Stimulated activated CD8-positive, alpha-beta memory T cell treated with anti-CD3 and anti-CD28 coated beads, Interleukin-12 subunit alpha, Interleukin-12 subunit beta, amount 100 ng/mL, for 4 hours (primary cell): ENCODE results near the gene FAM13B.
A peak's percentile ranks its signal among the peaks of the same experiment; 100 is the strongest.
"Not testable (repeated sequence)": the region's sequence is repeated elsewhere in the genome, so short reads cannot be mapped to it uniquely, and the experiment has no call there.

Experiments used
- DNase-seq: peaks from one replicate; pipeline ENCODE4 v3.0.0-alpha.2; 2020; ENCODE audit warnings: low read depth

The FAM13B gene

GRCh38 chr5:138032572-138033385, at the start of gene FAM13B:
TSS of gene FAM13B (minus strand) at chr5:138033079. CDS start at chr5:138019111, 13,968 bp downstream.
- peak; percentile 67 for DNase-seq

- DNase-seq = no peak
These were observed 49.2 kb upstream of the FAM13B start for GRCh38 chr5:138082033-138082432.

- no peak for DNase-seq
These were observed 45.2 kb upstream of the FAM13B start for GRCh38 chr5:138078006-138078643.

- no peak for DNase-seq
These were observed 44.3 kb upstream of the FAM13B start for GRCh38 chr5:138077064-138077696.

GRCh38 chr5:138070026-138070425, 37.1 kb upstream of the FAM13B start:
- not testable (repeated sequence) for DNase-seq

- peak; percentile 35 for DNase-seq
These were observed 36.1 kb upstream of the FAM13B start for GRCh38 chr5:138068742-138069600.

- no peak for DNase-seq
These were observed 35.1 kb upstream of the FAM13B start for GRCh38 chr5:138067945-138068344.

GRCh38 chr5:138065102-138065501, 32.2 kb upstream of the FAM13B start:
- DNase-seq = no peak

GRCh38 chr5:138064526-138064925, 31.6 kb upstream of the FAM13B start:
- no peak for DNase-seq

GRCh38 chr5:138054847-138055558, 22.1 kb upstream of the FAM13B start:
- no peak for DNase-seq

GRCh38 chr5:138054206-138054605, 21.3 kb upstream of the FAM13B start:
- no peak for DNase-seq

GRCh38 chr5:138053554-138053953, 20.7 kb upstream of the FAM13B start:
- no peak for DNase-seq

GRCh38 chr5:138052718-138053117, 19.8 kb upstream of the FAM13B start:
- DNase-seq = not testable (repeated sequence)

GRCh38 chr5:138051441-138052296, 18.8 kb upstream of the FAM13B start:
- no peak for DNase-seq

- DNase-seq = not testable (repeated sequence)
These were observed 12.4 kb upstream of the FAM13B start for GRCh38 chr5:138045283-138045682.

- no peak for DNase-seq
These were observed 5.9 kb upstream of the FAM13B start for GRCh38 chr5:138038826-138039225.

GRCh38 chr5:138037907-138038633, 5.2 kb upstream of the FAM13B start:
- DNase-seq = no peak

GRCh38 chr5:138037271-138037670, 4.4 kb upstream of the FAM13B start:
- DNase-seq = no peak
